CD14-positive monocyte (primary cell): ENCODE results near the gene RAB3D. TPM values are rescaled to one million over a fixed set of nuclear protein-coding genes. Genes with fewer than 3 reads are reported as not detected.

Source experiments
- DNase-seq, 3 donors: peaks; one replicate each; pipeline ENCODE4 v3.0.0-alpha.2; 2011 to 2022
- H2AFZ ChIP-seq: 2 replicates; pipeline ENCODE4 v1.6.0; 2012; ENCODE audit warnings: mild to moderate bottlenecking, low read depth, low read length, inconsistent platforms; ENCODE audit not compliant: insufficient read depth, poor library complexity, severe bottlenecking
- H3K27ac ChIP-seq, 2 donors: 1 replicate in 1 of 2; 2 replicates in 1 of 2; pipeline ENCODE4 v1.5.1; 2012 to 2013; ENCODE audit warnings: low read length in 2 of 2, control low read depth in 1 of 2, inconsistent platforms in 1 of 2, low read depth in 1 of 2, mild to moderate bottlenecking in 1 of 2
- H3K27me3 ChIP-seq, 2 donors: one replicate each; pipeline versions ENCODE4 v1.6.0 to v1.6.1; 2011 to 2013; ENCODE audit warnings: low read length in 2 of 2; ENCODE audit not compliant: control insufficient read depth in 2 of 2, insufficient read depth in 2 of 2
- H3K36me3 ChIP-seq, 2 donors: replicated peaks in 1 of 2; 1 replicate in 1 of 2; 2 replicates in 1 of 2; pipeline versions ENCODE4 v1.5.1 to v1.6.1; 2012 to 2013; ENCODE audit warnings: low read length in 2 of 2, control low read depth in 1 of 2, inconsistent platforms in 1 of 2, mild to moderate bottlenecking in 1 of 2; ENCODE audit not compliant: insufficient read depth in 2 of 2, control insufficient read depth in 1 of 2
- H3K4me1 ChIP-seq, 2 donors: 1 replicate in 1 of 2; 2 replicates in 1 of 2; pipeline versions ENCODE4 v1.5.1 to v1.6.1; 2012 to 2013; ENCODE audit warnings: low read length in 2 of 2, control low read depth in 1 of 2, inconsistent platforms in 1 of 2, mild to moderate bottlenecking in 1 of 2, moderate library complexity in 1 of 2; ENCODE audit not compliant: insufficient read depth in 2 of 2, control insufficient read depth in 1 of 2
- H3K4me2 ChIP-seq: replicated peaks from 2 replicates; pipeline ENCODE3; 2012; ENCODE audit warnings: low read length, moderate library complexity, mild to moderate bottlenecking; ENCODE audit not compliant: poor library complexity, severe bottlenecking; ENCODE audit errors: extremely low read depth
- H3K4me3 ChIP-seq, 3 experiments: fragments of 200-600 bp in 1 of 3; sonication (generic) in 1 of 3; replicated peaks in 1 of 3; 1 replicate in 2 of 3; 2 replicates in 1 of 3; pipeline ENCODE4 v1.5.1; 2011 to 2013; ENCODE audit warnings: low read length in 3 of 3, mild to moderate bottlenecking in 3 of 3, control low read depth in 2 of 3, low read depth in 2 of 3, inconsistent platforms in 1 of 3, moderate library complexity in 1 of 3
- H3K79me2 ChIP-seq: 2 replicates; pipeline ENCODE4 v1.6.0; 2012; ENCODE audit warnings: mild to moderate bottlenecking, control low read depth, inconsistent platforms, low read length, moderate library complexity; ENCODE audit not compliant: insufficient read depth
- H3K9ac ChIP-seq: 2 replicates; pipeline ENCODE4 v1.6.0; 2017; ENCODE audit warnings: low read length, mild to moderate bottlenecking; ENCODE audit not compliant: insufficient read depth, poor library complexity, severe bottlenecking
- H3K9me3 ChIP-seq, 2 donors: replicated peaks in 1 of 2; 1 replicate in 1 of 2; 2 replicates in 1 of 2; pipeline versions ENCODE4 v1.5.1 to v1.6.1; 2012 to 2013; ENCODE audit warnings: low read length in 2 of 2, control low read depth in 1 of 2; ENCODE audit not compliant: control insufficient read depth in 1 of 2, insufficient read depth in 1 of 2
- H4K20me1 ChIP-seq: 2 replicates; pipeline ENCODE4 v1.6.0; 2012; ENCODE audit warnings: mild to moderate bottlenecking, low read length, control low read depth, moderate library complexity; ENCODE audit not compliant: insufficient read depth
- H3K27ac Mint-ChIP-seq, 7 donors: one replicate each; pipeline ENCODE4 v1.8.0; 2020; ENCODE audit warnings: mild to moderate bottlenecking in 7 of 7, mixed read lengths in 7 of 7, moderate library complexity in 6 of 7, inconsistent platforms in 2 of 7
- H3K27me3 Mint-ChIP-seq, 3 donors: one replicate each; pipeline ENCODE4 v1.8.0; 2021 to 2022; ENCODE audit warnings: low read depth in 3 of 3, mild to moderate bottlenecking in 3 of 3, mixed read lengths in 3 of 3, moderate library complexity in 3 of 3, inconsistent platforms in 1 of 3
- H3K36me3 Mint-ChIP-seq, 2 donors: one replicate each; pipeline ENCODE4 v1.8.0; 2020; ENCODE audit warnings: mixed read lengths in 2 of 2, inconsistent platforms in 1 of 2, mild to moderate bottlenecking in 1 of 2
- H3K4me1 Mint-ChIP-seq: one replicate; pipeline ENCODE4 v1.8.0; 2020; ENCODE audit warnings: mild to moderate bottlenecking, mixed read lengths
- H3K4me3 Mint-ChIP-seq, 2 donors: one replicate each; pipeline ENCODE4 v1.8.0; 2020; ENCODE audit warnings: mild to moderate bottlenecking in 2 of 2, mixed read lengths in 2 of 2, moderate library complexity in 1 of 2
- H3K9me3 Mint-ChIP-seq, 7 donors: one replicate each; pipeline ENCODE4 v1.8.0; 2020 to 2022; ENCODE audit warnings: mixed read lengths in 7 of 7, mild to moderate bottlenecking in 6 of 7, moderate library complexity in 6 of 7, inconsistent platforms in 2 of 7
- WGBS: methylation state at CpG from one replicate; pipeline ENCODE4 v1.1.5; 2013; ENCODE audit warnings: missing lambda C conversion rate; ENCODE audit not compliant: insufficient coverage; 5-methylcytosine and 5-hydroxymethylcytosine counted together
- intact Hi-C, 2 donors: fragments of 100-400 bp; cut with micrococcal nuclease; formaldehyde crosslinking; loops; one replicate each; pipeline versions ENCODE4 v1.15.0 to v1.15.1; 2023
- polyA plus RNA-seq, 3 donors: library from polyadenylated mRNA; depleted of rRNA in 1 of 3; unstranded in 2 of 3; stranded (reverse) in 1 of 3; fragments of 300-500 nt in 2 of 3; fragments of >200 nt in 1 of 3; fragmentation: Illumina TruSeq in 2 of 3; gene quantifications; 1 replicate in 2 of 3; 2 replicates in 1 of 3; pipeline ENCODE4 v1.2.3, GENCODE V29; 2012 to 2021
- TF ChIP-seq, protein P1 (sequence below): fragments of 200-600 bp; IDR thresholded peaks from one replicate; pipeline ENCODE4 v1.8.0; 2022; ENCODE audit warnings: antibody characterized with exemption, mild to moderate bottlenecking

RAB3D gene
- polyA plus RNA-seq, 3 donors, result 52.9 to 78.1 (median 60.8) TPM

DNA sequence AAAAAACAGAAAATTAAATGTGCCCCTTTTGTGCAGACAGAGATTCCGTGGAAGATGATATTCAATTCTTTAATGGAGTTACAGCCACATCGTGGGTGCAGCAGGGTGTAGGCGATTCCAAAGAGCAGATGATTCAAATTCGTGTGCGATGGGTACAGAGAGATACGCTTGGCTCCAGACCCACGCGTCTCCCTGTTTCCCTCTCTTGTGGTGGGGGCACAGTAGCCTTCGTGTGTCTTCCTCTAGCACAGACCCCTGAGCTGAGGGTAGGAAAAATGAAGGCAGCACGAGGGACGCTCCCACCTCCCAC is 38.7 kb downstream of the RAB3D start:
- 96% methylated on average over 3 of the region's 11 CpGs for WGBS
- no peak overlapping the region for H2AFZ ChIP-seq
- no peak overlapping the region for H3K4me2 ChIP-seq
- TF ChIP-seq, protein P1, sequence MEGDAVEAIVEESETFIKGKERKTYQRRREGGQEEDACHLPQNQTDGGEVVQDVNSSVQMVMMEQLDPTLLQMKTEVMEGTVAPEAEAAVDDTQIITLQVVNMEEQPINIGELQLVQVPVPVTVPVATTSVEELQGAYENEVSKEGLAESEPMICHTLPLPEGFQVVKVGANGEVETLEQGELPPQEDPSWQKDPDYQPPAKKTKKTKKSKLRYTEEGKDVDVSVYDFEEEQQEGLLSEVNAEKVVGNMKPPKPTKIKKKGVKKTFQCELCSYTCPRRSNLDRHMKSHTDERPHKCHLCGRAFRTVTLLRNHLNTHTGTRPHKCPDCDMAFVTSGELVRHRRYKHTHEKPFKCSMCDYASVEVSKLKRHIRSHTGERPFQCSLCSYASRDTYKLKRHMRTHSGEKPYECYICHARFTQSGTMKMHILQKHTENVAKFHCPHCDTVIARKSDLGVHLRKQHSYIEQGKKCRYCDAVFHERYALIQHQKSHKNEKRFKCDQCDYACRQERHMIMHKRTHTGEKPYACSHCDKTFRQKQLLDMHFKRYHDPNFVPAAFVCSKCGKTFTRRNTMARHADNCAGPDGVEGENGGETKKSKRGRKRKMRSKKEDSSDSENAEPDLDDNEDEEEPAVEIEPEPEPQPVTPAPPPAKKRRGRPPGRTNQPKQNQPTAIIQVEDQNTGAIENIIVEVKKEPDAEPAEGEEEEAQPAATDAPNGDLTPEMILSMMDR, result no peak
- Mint-ChIP-seq H3K27me3 (peaks cover 0 to 3% (median 2%) of the 10 kb centered on the region in 3 donors), H3K4me1 (peaks cover 43% of the 10 kb centered on the region), H3K9me3 (peaks cover 0 to 2% (median 0%) of the 10 kb centered on the region in 7 donors), H3K27ac (no peak overlapping the region), H3K4me3 (no peak overlapping the region), H3K36me3 (peaks cover 18 to 28% of the 10 kb centered on the region in 2 donors)
- no peak overlapping the region for H3K9ac ChIP-seq
- H3K9me3 ChIP-seq, result no peaks in the 10 kb centered on the region
- H3K4me1 ChIP-seq, result peaks cover 23 to 31% of the 10 kb centered on the region in 2 donors
- no peak overlapping the region for H3K27ac ChIP-seq
- H3K79me2 ChIP-seq, result no peaks in the 10 kb centered on the region
- no peak overlapping the region for H3K4me3 ChIP-seq
- H3K36me3 ChIP-seq, result peaks cover 0 to 7% of the 10 kb centered on the region in 2 donors
- no peaks in the 10 kb centered on the region for H3K27me3 ChIP-seq
- peaks cover 21% of the 10 kb centered on the region for H4K20me1 ChIP-seq
- intact Hi-C loops, result no loop called here
- DNase-seq, result no peak

DNA sequence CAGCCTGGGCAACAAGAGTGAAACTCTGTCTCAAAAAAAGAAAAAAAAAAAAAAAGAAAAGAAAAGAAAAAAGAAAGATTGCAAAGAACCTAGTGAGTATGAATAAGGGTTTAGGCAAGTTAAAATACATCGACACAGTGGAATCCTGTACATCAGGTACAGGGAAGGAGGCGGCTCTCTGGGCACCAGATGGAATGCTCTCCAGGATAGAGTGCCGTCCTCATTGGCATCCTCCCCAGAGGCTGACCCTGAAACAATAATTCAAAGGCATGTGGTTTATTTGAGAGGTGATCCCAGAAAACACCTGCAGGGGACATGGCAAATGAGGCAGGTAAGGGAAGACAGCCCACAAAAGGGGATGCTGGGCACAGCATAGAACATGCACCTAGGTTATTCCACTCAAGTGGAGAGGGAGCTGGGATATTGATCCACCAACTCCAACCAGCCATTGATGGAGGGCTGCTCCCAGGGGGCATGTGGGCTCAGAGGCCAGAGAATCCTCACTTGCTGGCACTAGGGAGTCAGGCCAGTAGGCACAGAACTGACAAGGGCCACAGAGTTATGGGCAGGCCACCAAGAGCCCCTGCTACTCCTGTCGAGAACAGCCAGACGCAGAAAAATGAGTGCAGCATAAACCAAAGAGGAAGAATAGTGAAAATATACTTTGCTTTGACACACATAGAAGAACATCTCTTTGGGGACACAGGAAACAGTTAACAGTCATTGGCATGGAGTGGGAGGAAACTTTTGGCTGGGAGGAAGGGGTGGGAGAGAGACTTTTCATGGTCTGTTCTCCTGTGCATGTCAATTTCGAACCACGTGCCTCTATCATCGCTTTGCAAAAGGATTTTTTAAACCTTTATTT is 39.3 kb downstream of the RAB3D start:
- no peak overlapping the region for H3K9ac ChIP-seq
- Mint-ChIP-seq H3K9me3 (peaks cover 0 to 2% (median 0%) of the 10 kb centered on the region in 7 donors), H3K27me3 (peaks cover 0 to 2% (median 0%) of the 10 kb centered on the region in 3 donors), H3K27ac (peak overlapping the region in 2 of 7 donors; percentile 72 to 75), H3K36me3 (peaks cover 16 to 25% of the 10 kb centered on the region in 2 donors), H3K4me1 (peaks cover 49% of the 10 kb centered on the region), H3K4me3 (no peak overlapping the region)
- H3K79me2 ChIP-seq, result no peaks in the 10 kb centered on the region
- H2AFZ ChIP-seq, result no peak overlapping the region
- peaks cover 0 to 7% of the 10 kb centered on the region in 2 donors for H3K36me3 ChIP-seq
- no peaks in the 10 kb centered on the region for H3K9me3 ChIP-seq
- peaks cover 16% of the 10 kb centered on the region for H4K20me1 ChIP-seq
- no peak for DNase-seq
- intact Hi-C loops, result loop anchor here (5.0 to 10.0 kb wide), 3 partner anchors 32 to 265 kb away; partner anchors contain the start of gene RAB3D (in 1 of the 2)
- H3K4me3 ChIP-seq, result no peak overlapping the region
- TF ChIP-seq, protein P1, result no peak
- WGBS, result 87% methylated on average over 3 of the region's 8 CpGs
- no peak overlapping the region for H3K27ac ChIP-seq
- H3K4me2 ChIP-seq, result no peak overlapping the region
- no peaks in the 10 kb centered on the region for H3K27me3 ChIP-seq
- peaks cover 29 to 36% of the 10 kb centered on the region in 2 donors for H3K4me1 ChIP-seq
